CD14-positive monocyte (primary cell): ENCODE measurements around the gene OR6B3. TPM values are rescaled to one million over a fixed set of nuclear protein-coding genes. Genes with fewer than 3 reads are reported as not detected.

Experiments
- DNase-seq, 3 donors: peaks; one replicate each; pipeline ENCODE4 v3.0.0-alpha.2; 2011 to 2022
- H2AFZ ChIP-seq: 2 replicates; pipeline ENCODE4 v1.6.0; 2012; ENCODE audit warnings: mild to moderate bottlenecking, low read depth, low read length, inconsistent platforms; ENCODE audit not compliant: insufficient read depth, poor library complexity, severe bottlenecking
- H3K27ac ChIP-seq, 2 donors: 1 replicate in 1 of 2; 2 replicates in 1 of 2; pipeline ENCODE4 v1.5.1; 2012 to 2013; ENCODE audit warnings: low read length in 2 of 2, control low read depth in 1 of 2, inconsistent platforms in 1 of 2, low read depth in 1 of 2, mild to moderate bottlenecking in 1 of 2
- H3K27me3 ChIP-seq, 2 donors: one replicate each; pipeline versions ENCODE4 v1.6.0 to v1.6.1; 2011 to 2013; ENCODE audit warnings: low read length in 2 of 2; ENCODE audit not compliant: control insufficient read depth in 2 of 2, insufficient read depth in 2 of 2
- H3K36me3 ChIP-seq, 2 donors: replicated peaks in 1 of 2; 1 replicate in 1 of 2; 2 replicates in 1 of 2; pipeline versions ENCODE4 v1.5.1 to v1.6.1; 2012 to 2013; ENCODE audit warnings: low read length in 2 of 2, control low read depth in 1 of 2, inconsistent platforms in 1 of 2, mild to moderate bottlenecking in 1 of 2; ENCODE audit not compliant: insufficient read depth in 2 of 2, control insufficient read depth in 1 of 2
- H3K4me1 ChIP-seq, 2 donors: 1 replicate in 1 of 2; 2 replicates in 1 of 2; pipeline versions ENCODE4 v1.5.1 to v1.6.1; 2012 to 2013; ENCODE audit warnings: low read length in 2 of 2, control low read depth in 1 of 2, inconsistent platforms in 1 of 2, mild to moderate bottlenecking in 1 of 2, moderate library complexity in 1 of 2; ENCODE audit not compliant: insufficient read depth in 2 of 2, control insufficient read depth in 1 of 2
- H3K4me2 ChIP-seq: replicated peaks from 2 replicates; pipeline ENCODE3; 2012; ENCODE audit warnings: low read length, moderate library complexity, mild to moderate bottlenecking; ENCODE audit not compliant: poor library complexity, severe bottlenecking; ENCODE audit errors: extremely low read depth
- H3K4me3 ChIP-seq, 3 experiments: fragments of 200-600 bp in 1 of 3; sonication (generic) in 1 of 3; replicated peaks in 1 of 3; 1 replicate in 2 of 3; 2 replicates in 1 of 3; pipeline ENCODE4 v1.5.1; 2011 to 2013; ENCODE audit warnings: low read length in 3 of 3, mild to moderate bottlenecking in 3 of 3, control low read depth in 2 of 3, low read depth in 2 of 3, inconsistent platforms in 1 of 3, moderate library complexity in 1 of 3
- H3K79me2 ChIP-seq: 2 replicates; pipeline ENCODE4 v1.6.0; 2012; ENCODE audit warnings: mild to moderate bottlenecking, control low read depth, inconsistent platforms, low read length, moderate library complexity; ENCODE audit not compliant: insufficient read depth
- H3K9ac ChIP-seq: 2 replicates; pipeline ENCODE4 v1.6.0; 2017; ENCODE audit warnings: low read length, mild to moderate bottlenecking; ENCODE audit not compliant: insufficient read depth, poor library complexity, severe bottlenecking
- H3K9me3 ChIP-seq, 2 donors: replicated peaks in 1 of 2; 1 replicate in 1 of 2; 2 replicates in 1 of 2; pipeline versions ENCODE4 v1.5.1 to v1.6.1; 2012 to 2013; ENCODE audit warnings: low read length in 2 of 2, control low read depth in 1 of 2; ENCODE audit not compliant: control insufficient read depth in 1 of 2, insufficient read depth in 1 of 2
- H4K20me1 ChIP-seq: 2 replicates; pipeline ENCODE4 v1.6.0; 2012; ENCODE audit warnings: mild to moderate bottlenecking, low read length, control low read depth, moderate library complexity; ENCODE audit not compliant: insufficient read depth
- H3K27ac Mint-ChIP-seq, 7 donors: one replicate each; pipeline ENCODE4 v1.8.0; 2020; ENCODE audit warnings: mild to moderate bottlenecking in 7 of 7, mixed read lengths in 7 of 7, moderate library complexity in 6 of 7, inconsistent platforms in 2 of 7
- H3K27me3 Mint-ChIP-seq, 3 donors: one replicate each; pipeline ENCODE4 v1.8.0; 2021 to 2022; ENCODE audit warnings: low read depth in 3 of 3, mild to moderate bottlenecking in 3 of 3, mixed read lengths in 3 of 3, moderate library complexity in 3 of 3, inconsistent platforms in 1 of 3
- H3K36me3 Mint-ChIP-seq, 2 donors: one replicate each; pipeline ENCODE4 v1.8.0; 2020; ENCODE audit warnings: mixed read lengths in 2 of 2, inconsistent platforms in 1 of 2, mild to moderate bottlenecking in 1 of 2
- H3K4me1 Mint-ChIP-seq: one replicate; pipeline ENCODE4 v1.8.0; 2020; ENCODE audit warnings: mild to moderate bottlenecking, mixed read lengths
- H3K4me3 Mint-ChIP-seq, 2 donors: one replicate each; pipeline ENCODE4 v1.8.0; 2020; ENCODE audit warnings: mild to moderate bottlenecking in 2 of 2, mixed read lengths in 2 of 2, moderate library complexity in 1 of 2
- H3K9me3 Mint-ChIP-seq, 7 donors: one replicate each; pipeline ENCODE4 v1.8.0; 2020 to 2022; ENCODE audit warnings: mixed read lengths in 7 of 7, mild to moderate bottlenecking in 6 of 7, moderate library complexity in 6 of 7, inconsistent platforms in 2 of 7
- CTCF ChIP-seq: fragments of 200-600 bp; IDR thresholded peaks from one replicate; pipeline ENCODE4 v1.8.0; 2022; ENCODE audit warnings: antibody characterized with exemption, mild to moderate bottlenecking
- WGBS: methylation state at CpG from one replicate; pipeline ENCODE4 v1.1.5; 2013; ENCODE audit warnings: missing lambda C conversion rate; ENCODE audit not compliant: insufficient coverage; 5-methylcytosine and 5-hydroxymethylcytosine counted together
- intact Hi-C, 2 donors: fragments of 100-400 bp; cut with micrococcal nuclease; formaldehyde crosslinking; loops; one replicate each; pipeline versions ENCODE4 v1.15.0 to v1.15.1; 2023
- polyA minus RNA-seq: library from RNA; depleted of rRNA, polyadenylated mRNA; stranded (reverse); fragments of >200 nt; gene quantifications from 2 replicates; pipeline ENCODE4 v1.2.3, GENCODE V29; 2012
- polyA plus RNA-seq, 3 donors: library from polyadenylated mRNA; depleted of rRNA in 1 of 3; unstranded in 2 of 3; stranded (reverse) in 1 of 3; fragments of 300-500 nt in 2 of 3; fragments of >200 nt in 1 of 3; fragmentation: Illumina TruSeq in 2 of 3; gene quantifications; 1 replicate in 2 of 3; 2 replicates in 1 of 3; pipeline ENCODE4 v1.2.3, GENCODE V29; 2012 to 2021
- total RNA-seq, 12 experiments: library from RNA in 1 of 12; stranded (reverse) in 1 of 12; fragments of 120-200 nt in 1 of 12; gene quantifications; one replicate each; pipeline ENCODE4 v1.2.4 and lab custom pipeline; 2013 to 2026; ENCODE audit warnings: mixed read lengths in 6 of 12, inconsistent platforms in 1 of 12

OR6B3 gene
- total RNA-seq (2013) = not detected
- polyA plus RNA-seq (not detected), polyA minus RNA-seq (not detected in 2 replicates), total RNA-seq (lab: John Stamatoyannopoulos, UW) (0 to 0.23 (median 0) reads per million in 11 experiments)

DNA sequence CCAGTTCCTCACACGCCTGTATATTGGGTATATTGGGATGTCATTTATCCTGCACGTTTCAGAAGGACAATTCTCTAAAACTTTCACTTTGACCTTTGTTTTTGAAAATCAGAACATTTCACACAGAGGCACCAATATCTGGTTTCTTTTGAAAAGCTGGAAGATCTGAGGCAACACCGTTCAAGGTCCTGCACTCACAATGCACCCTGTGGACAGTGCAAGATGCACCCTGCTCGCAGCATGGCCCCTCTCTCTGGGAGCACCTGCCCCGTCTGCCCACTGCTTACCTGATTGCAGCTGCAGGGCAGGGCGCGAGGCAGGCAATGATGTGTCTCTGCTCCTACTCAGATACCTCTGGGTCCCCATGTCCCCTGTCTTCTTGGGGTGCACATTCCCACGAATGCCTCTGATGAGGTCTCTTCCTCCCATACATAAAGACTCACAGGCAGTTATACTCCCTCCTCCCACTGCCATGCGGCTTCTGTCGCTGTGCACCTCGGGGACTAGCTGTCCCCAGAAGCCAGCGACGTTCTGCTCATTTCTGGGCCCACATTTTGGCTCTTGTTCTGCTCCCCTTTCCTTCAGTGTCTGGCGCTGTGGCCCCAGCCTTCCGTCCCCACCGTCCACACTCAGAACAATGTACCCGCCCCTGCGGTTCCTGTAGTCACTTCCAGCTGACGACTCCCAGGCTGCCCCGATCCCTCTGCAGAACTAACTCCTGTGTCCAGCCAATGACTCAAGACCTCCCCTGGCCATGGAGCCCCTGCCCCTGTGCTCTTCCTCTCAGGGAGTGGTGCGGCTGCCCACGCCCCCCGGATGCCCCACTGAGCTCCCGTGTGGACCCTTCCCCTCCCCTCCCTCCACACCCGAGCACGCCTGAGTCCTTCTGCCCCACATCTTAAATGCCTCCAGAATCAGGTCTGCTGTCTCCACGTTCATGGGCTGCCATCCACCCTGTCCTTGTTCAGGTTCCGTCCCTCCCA, at the start of gene OR6B3:
TSS of gene OR6B3 (minus strand) at position 349 of the 983 bp plus-strand sequence.
- peaks cover 18 to 50% (median 32%) of the 10 kb centered on the region in 3 donors for H3K27me3 Mint-ChIP-seq
- Histone ChIP-seq H3K27me3 (peaks cover 0 to 24% of the 10 kb centered on the region in 2 donors), H3K27ac (no peak within 1 kb of the TSS), H3K9ac (no peak within 1 kb of the TSS), H3K4me2 (no peak within 1 kb of the TSS), H4K20me1 (no peaks in the 10 kb centered on the region), H3K4me3 (no peak within 1 kb of the TSS), H2AFZ (no peak within 1 kb of the TSS), H3K4me1 (no peaks in the 10 kb centered on the region), H3K79me2 (no peaks in the 10 kb centered on the region), H3K9me3 (no peaks in the 10 kb centered on the region), H3K36me3 (no peaks in the 10 kb centered on the region)
- no peak within 1 kb of the TSS for H3K27ac Mint-ChIP-seq
- DNase-seq = no peak
- H3K36me3 Mint-ChIP-seq = no peaks in the 10 kb centered on the region
- peak within 1 kb of the TSS in 1 of 2 donors; percentile 8 for H3K4me3 Mint-ChIP-seq
- 58% methylated on average over 26 of the region's 28 CpGs for WGBS
- intact Hi-C loops = no loop called here
- H3K4me1 Mint-ChIP-seq = no peaks in the 10 kb centered on the region
- TF ChIP-seq CTCF = no peak
- H3K9me3 Mint-ChIP-seq = peaks cover 0 to 2% (median 0%) of the 10 kb centered on the region in 7 donors

DNA sequence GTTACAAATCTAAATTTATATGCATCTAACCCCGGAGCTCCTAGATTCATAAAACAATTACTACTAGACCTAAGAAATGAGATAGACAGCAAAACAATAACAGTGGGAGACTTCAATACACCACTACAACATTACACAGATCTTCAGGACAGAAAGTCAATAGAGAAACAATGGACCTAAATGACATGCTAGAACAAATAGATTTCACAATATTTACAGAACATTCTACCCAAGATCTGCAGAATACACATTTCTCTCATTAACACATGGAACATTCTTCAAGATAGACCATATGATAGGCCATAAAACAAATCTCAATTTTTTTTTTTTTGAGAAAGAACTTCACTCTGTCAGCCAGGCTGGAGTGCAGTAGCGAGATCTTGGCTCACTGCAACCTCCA, 45.0 kb upstream of the OR6B3 start:
- Histone ChIP-seq H2AFZ (no peak overlapping the region), H3K27me3 (peaks cover 38 to 55% of the 10 kb centered on the region in 2 donors), H3K4me2 (no peak overlapping the region), H3K79me2 (no peaks in the 10 kb centered on the region), H3K9me3 (peaks cover 18 to 31% of the 10 kb centered on the region in 2 donors), H3K27ac (no peak overlapping the region), H4K20me1 (no peaks in the 10 kb centered on the region), H3K4me3 (no peak overlapping the region), H3K9ac (no peak overlapping the region), H3K4me1 (no peaks in the 10 kb centered on the region), H3K36me3 (no peaks in the 10 kb centered on the region)
- peaks cover 0 to 37% (median 23%) of the 10 kb centered on the region in 7 donors for H3K9me3 Mint-ChIP-seq
- peaks cover 52 to 72% (median 68%) of the 10 kb centered on the region in 3 donors for H3K27me3 Mint-ChIP-seq
- H3K4me1 Mint-ChIP-seq = no peaks in the 10 kb centered on the region
- 71% methylated on average over 1 of the region's 2 CpGs for WGBS
- no peak overlapping the region for H3K27ac Mint-ChIP-seq
- intact Hi-C loops = no loop called here
- H3K36me3 Mint-ChIP-seq = no peaks in the 10 kb centered on the region
- no peak for TF ChIP-seq CTCF
- no peak for DNase-seq
- peak overlapping the region in 1 of 2 donors; percentile 40 for H3K4me3 Mint-ChIP-seq
